Natural killer cell (primary cell): ENCODE data around the gene CMTM4. TPM values are rescaled to one million over a fixed set of nuclear protein-coding genes. Genes with fewer than 3 reads are reported as not detected.
A peak's percentile ranks its signal among the peaks of the same experiment; 100 is the strongest.

ENCODE experiments used
- ATAC-seq, 3 donors: fragments of 150-1000 bp in 2 of 3; fragments of 200-7000 bp in 1 of 3; cut with Tn5 transposase; 1 replicate in 1 of 3; 2 replicates in 2 of 3; pipeline ENCODE4 v1.10.0; 2021; ENCODE audit warnings: mild to moderate bottlenecking in 2 of 3, moderate library complexity in 2 of 3
- DNase-seq, 2 donors: peaks; one replicate each; pipeline versions ENCODE4 v3.0.0 to v3.0.0-alpha.2; 2013 to 2021; ENCODE audit warnings: mixed read lengths in 1 of 2
- H3K27ac ChIP-seq: one replicate; pipeline ENCODE4 v1.5.1; 2013; ENCODE audit warnings: mild to moderate bottlenecking, low read length
- H3K27me3 ChIP-seq: one replicate; pipeline ENCODE4 v1.6.1; 2013; ENCODE audit warnings: low read length; ENCODE audit not compliant: control insufficient read depth, insufficient read depth
- H3K36me3 ChIP-seq: one replicate; pipeline ENCODE4 v1.6.1; 2013; ENCODE audit warnings: low read length; ENCODE audit not compliant: control insufficient read depth, insufficient read depth
- H3K4me1 ChIP-seq: one replicate; pipeline ENCODE4 v1.6.1; 2013; ENCODE audit warnings: low read length; ENCODE audit not compliant: control insufficient read depth, insufficient read depth
- H3K4me3 ChIP-seq: one replicate; pipeline ENCODE4 v1.5.1; 2013; ENCODE audit warnings: low read length
- H3K9me3 ChIP-seq: one replicate; pipeline ENCODE4 v1.6.1; 2013; ENCODE audit warnings: low read length; ENCODE audit not compliant: control insufficient read depth, insufficient read depth
- H3K27ac Mint-ChIP-seq, 2 donors: one replicate each; pipeline ENCODE4 v1.8.0; 2022; ENCODE audit warnings: mild to moderate bottlenecking in 2 of 2, mixed read lengths in 2 of 2, moderate library complexity in 1 of 2
- H3K27me3 Mint-ChIP-seq, 2 donors: one replicate each; pipeline ENCODE4 v1.8.0; 2022; ENCODE audit warnings: low read depth in 2 of 2, mixed read lengths in 2 of 2
- H3K36me3 Mint-ChIP-seq: one replicate; pipeline ENCODE4 v1.8.0; 2022; ENCODE audit warnings: mixed read lengths
- H3K4me1 Mint-ChIP-seq, 2 donors: one replicate each; pipeline ENCODE4 v1.8.0; 2022; ENCODE audit warnings: mixed read lengths in 2 of 2
- H3K4me3 Mint-ChIP-seq: one replicate; pipeline ENCODE4 v1.8.0; 2022; ENCODE audit warnings: mild to moderate bottlenecking, moderate library complexity, mixed read lengths
- H3K9me3 Mint-ChIP-seq, 2 donors: one replicate each; pipeline ENCODE4 v1.8.0; 2022; ENCODE audit warnings: mixed read lengths in 2 of 2
- CTCF ChIP-seq: fragments of 200-600 bp; IDR thresholded peaks from one replicate; pipeline ENCODE4 v1.8.0; 2022; ENCODE audit warnings: antibody characterized with exemption
- WGBS: methylation state at CpG from one replicate; pipeline ENCODE4 v1.1.7; 2013; ENCODE audit warnings: missing lambda C conversion rate; ENCODE audit not compliant: insufficient coverage; 5-methylcytosine and 5-hydroxymethylcytosine counted together
- intact Hi-C: fragments of 100-400 bp; cut with micrococcal nuclease; formaldehyde crosslinking; loops from one replicate; pipeline ENCODE4 v1.14.2; 2022
- total RNA-seq, 4 donors: library from RNA; stranded (reverse); fragments of 120-200 nt in 1 of 4; gene quantifications; one replicate each; pipeline versions ENCODE4 v1.2.3 to v1.2.4, GENCODE V29; 2013 to 2022

CMTM4 gene
- total RNA-seq, 3 donors from 2014 or later (not counting 1 experiment from before 2014, with no cell fraction given), result 0.61 to 1.4 (median 0.85) TPM

DNA sequence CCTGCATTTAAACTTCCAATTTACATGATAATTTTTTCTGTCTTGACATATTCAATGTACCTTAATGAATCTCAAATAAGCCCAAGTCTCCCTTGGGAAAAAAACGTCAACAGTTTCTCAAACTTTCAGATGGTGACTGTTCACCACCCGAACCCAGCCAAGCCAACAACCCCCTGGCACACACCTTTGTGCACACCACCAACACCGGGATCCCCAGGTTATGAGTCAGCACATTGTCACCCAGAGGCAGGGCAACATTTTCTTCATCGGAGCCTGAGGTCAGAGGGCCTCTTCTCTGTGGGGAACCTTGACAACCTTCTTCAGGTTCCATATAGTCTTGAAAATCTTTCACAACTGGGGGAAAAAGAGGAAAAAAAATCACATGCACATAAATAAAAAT lies 39.3 kb upstream of the CMTM4 start:
- Histone ChIP-seq H3K4me3 (no peak overlapping the region), H3K36me3 (peaks cover 70% of the 10 kb centered on the region), H3K4me1 (no peaks in the 10 kb centered on the region), H3K9me3 (no peaks in the 10 kb centered on the region), H3K27ac (no peak overlapping the region), H3K27me3 (no peaks in the 10 kb centered on the region)
- H3K27me3 Mint-ChIP-seq, result no peaks in the 10 kb centered on the region
- peaks cover 10% of the 10 kb centered on the region for H3K36me3 Mint-ChIP-seq
- no peak for TF ChIP-seq CTCF
- ATAC-seq (no peak), DNase-seq (no peak)
- peaks cover 12 to 19% of the 10 kb centered on the region in 2 donors for H3K4me1 Mint-ChIP-seq
- H3K9me3 Mint-ChIP-seq, result no peaks in the 10 kb centered on the region
- intact Hi-C loops, result no loop called here
- WGBS, result 89% methylated on average over 4 of the region's 4 CpGs
- no peak overlapping the region for H3K4me3 Mint-ChIP-seq
- H3K27ac Mint-ChIP-seq, result no peak overlapping the region

DNA sequence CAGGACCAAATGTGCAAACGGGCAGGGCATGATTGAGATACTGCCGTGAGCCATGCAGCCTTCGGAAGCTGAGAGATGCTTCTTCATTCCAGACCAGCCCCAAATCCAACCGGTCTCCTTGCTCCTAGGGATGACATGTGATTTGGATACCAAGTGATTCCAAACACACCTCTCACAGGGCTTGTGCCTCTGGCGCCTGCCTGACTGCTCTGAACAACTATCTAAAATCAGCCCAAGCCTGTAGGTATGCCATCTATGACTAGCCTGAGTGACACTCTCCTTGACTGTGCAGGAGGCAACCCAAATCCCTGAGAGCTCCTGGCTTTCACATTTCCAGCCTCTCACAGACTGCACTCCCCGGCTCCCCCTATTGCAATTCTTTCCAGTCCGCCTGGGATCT lies 34.6 kb upstream of the CMTM4 start:
- Mint-ChIP-seq H3K27me3 (no peaks in the 10 kb centered on the region), H3K4me1 (peaks cover 7% of the 10 kb centered on the region in 2 donors), H3K36me3 (peaks cover 18% of the 10 kb centered on the region), H3K4me3 (no peak overlapping the region), H3K27ac (no peak overlapping the region), H3K9me3 (no peaks in the 10 kb centered on the region)
- ATAC-seq, result no peak
- no peaks in the 10 kb centered on the region for H3K9me3 ChIP-seq
- H3K4me1 ChIP-seq, result no peaks in the 10 kb centered on the region
- H3K4me3 ChIP-seq, result no peak overlapping the region
- peaks cover 68% of the 10 kb centered on the region for H3K36me3 ChIP-seq
- H3K27me3 ChIP-seq, result no peaks in the 10 kb centered on the region
- WGBS, result 91% methylated on average over 7 of the region's 7 CpGs
- DNase-seq, result no peak
- TF ChIP-seq CTCF, result no peak
- H3K27ac ChIP-seq, result no peak overlapping the region
- intact Hi-C loops, result no loop called here

DNA sequence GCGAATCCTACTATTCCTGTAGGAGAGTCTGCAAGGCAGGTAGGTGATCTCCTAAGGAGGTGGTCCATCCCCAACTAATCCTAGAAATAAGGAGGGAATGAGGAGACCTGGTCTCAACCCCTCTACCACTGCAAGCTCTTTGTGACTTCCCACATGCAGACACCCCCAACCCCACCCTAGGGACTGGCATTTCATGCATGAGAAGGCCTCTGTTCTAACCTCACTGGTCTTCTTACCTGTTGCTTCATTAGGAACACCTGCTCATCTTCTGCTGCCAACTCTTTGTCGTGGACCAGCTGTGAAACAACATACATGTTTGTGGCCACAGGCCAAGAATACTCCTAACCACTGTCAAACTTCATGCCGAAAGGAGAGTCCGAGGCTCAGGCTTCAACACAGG lies 32.3 kb upstream of the CMTM4 start:
- no peak for TF ChIP-seq CTCF
- Mint-ChIP-seq H3K9me3 (no peaks in the 10 kb centered on the region), H3K27me3 (no peaks in the 10 kb centered on the region), H3K4me1 (peaks cover 7% of the 10 kb centered on the region in 2 donors), H3K4me3 (no peak overlapping the region), H3K27ac (no peak overlapping the region), H3K36me3 (peaks cover 18% of the 10 kb centered on the region)
- H3K9me3 ChIP-seq, result no peaks in the 10 kb centered on the region
- H3K27ac ChIP-seq, result no peak overlapping the region
- H3K36me3 ChIP-seq, result peaks cover 71% of the 10 kb centered on the region
- no peaks in the 10 kb centered on the region for H3K4me1 ChIP-seq
- DNase-seq (no peak), ATAC-seq (no peak)
- H3K27me3 ChIP-seq, result no peaks in the 10 kb centered on the region
- 79% methylated on average over 3 of the region's 4 CpGs for WGBS
- H3K4me3 ChIP-seq, result no peak overlapping the region
- intact Hi-C loops, result loop anchor here (5.0 kb wide), 2 partner anchors 143 to 322 kb away; no protein-coding TSS in a partner anchor

DNA sequence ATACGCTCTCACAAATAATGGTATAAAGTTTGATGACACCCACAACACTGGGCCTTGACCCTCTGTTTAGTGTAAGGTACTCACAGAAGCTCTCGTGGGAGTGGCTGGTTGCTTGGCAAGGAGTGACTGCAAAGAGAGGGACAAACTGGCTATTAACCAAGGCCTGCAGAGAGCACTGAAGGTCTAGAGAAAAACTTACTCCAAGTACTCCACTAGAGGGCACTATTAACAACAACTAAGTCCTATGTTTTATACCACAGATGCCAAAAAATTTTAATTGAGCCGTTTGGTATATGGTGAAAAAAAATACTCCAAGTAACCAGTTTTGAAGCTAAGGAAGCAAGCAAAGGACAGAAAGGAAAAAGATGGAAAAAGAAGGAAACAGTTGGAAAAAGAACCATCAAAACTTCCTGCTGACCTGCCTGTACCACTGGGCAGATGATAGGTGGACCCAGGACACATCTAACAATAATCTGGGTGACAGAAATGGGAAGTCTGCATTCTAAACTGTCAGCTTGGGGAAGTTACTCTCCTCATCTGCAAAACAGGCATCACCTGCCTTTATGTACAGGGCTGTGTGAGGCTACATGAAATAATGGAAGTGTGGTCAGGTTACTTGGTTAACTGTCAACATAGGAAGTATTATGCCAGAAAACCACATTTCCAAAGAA lies 31.7 kb upstream of the CMTM4 start:
- 0% methylated on average over 1 of the region's 3 CpGs for WGBS
- no peaks in the 10 kb centered on the region for H3K27me3 Mint-ChIP-seq
- Histone ChIP-seq H3K27ac (no peak overlapping the region), H3K9me3 (no peaks in the 10 kb centered on the region), H3K4me1 (no peaks in the 10 kb centered on the region), H3K27me3 (no peaks in the 10 kb centered on the region), H3K36me3 (peaks cover 72% of the 10 kb centered on the region), H3K4me3 (no peak overlapping the region)
- peak in 1 of 2 donors; percentile 64 for DNase-seq
- no peak overlapping the region for H3K4me3 Mint-ChIP-seq
- ATAC-seq, result peak; percentile 82 to 88 (median 84)
- peaks cover 19% of the 10 kb centered on the region for H3K36me3 Mint-ChIP-seq
- intact Hi-C loops, result loop anchor here (5.0 kb wide), 2 partner anchors 144 to 321 kb away; no protein-coding TSS in a partner anchor
- no peaks in the 10 kb centered on the region for H3K9me3 Mint-ChIP-seq
- peaks cover 7% of the 10 kb centered on the region in 2 donors for H3K4me1 Mint-ChIP-seq
- H3K27ac Mint-ChIP-seq, result peak overlapping the region; percentile 7 to 17
- peak; percentile 76 for TF ChIP-seq CTCF
